ENCODE data around the gene SORT1. TPM values are rescaled to one million over a fixed set of nuclear protein-coding genes. Genes with fewer than 3 reads are reported as not detected.

Gene SORT1
- total and polyA plus RNA-seq, 4 donors = 39.0 to 135 (median 57.4) TPM

GRCh38 chr1:109393617-109394233 is 4.0 kb downstream of the SORT1 start:
- 36 to 48% methylated on average over 2 of the region's 2 CpGs for WGBS, 2 donors
- Histone ChIP-seq H3K4me1 (ENCODE audit: control insufficient read depth in 5 of 5, insufficient read depth in 5 of 5, low read length in 5 of 5) (peaks cover 6 to 86% (median 33%) of the 10 kb centered on the region in 5 donors), H3K36me3 (ENCODE audit: control insufficient read depth in 4 of 4, insufficient read depth in 4 of 4, low read length in 4 of 4) (no peaks in the 10 kb centered on the region), H3K27me3 (ENCODE audit: control insufficient read depth in 3 of 3, insufficient read depth in 3 of 3, low read length in 2 of 3) (no peaks in the 10 kb centered on the region), H3K9ac (ENCODE audit: insufficient read depth in 1 of 2, low read length in 2 of 2) (no peak overlapping the region), H3K9me3 (ENCODE audit: control insufficient read depth in 4 of 4, insufficient read depth in 3 of 4, low read length in 3 of 4) (no peaks in the 10 kb centered on the region), H3K4me3 (no peak overlapping the region), H3K27ac (ENCODE audit: low read depth in 1 of 2, low read length in 1 of 2) (peak overlapping the region; percentile 86 to 98)
- no peak for DNase-seq
- ATAC-seq (ENCODE audit: insufficient read depth, low FRiP score) = no peak
- no peak for TF ChIP-seq CTCF (IDR thresholded peaks at IDR 0.05; ENCODE audit: control extremely low read depth, extremely low read depth)

GRCh38 chr1:109392788-109393616 is 4.7 kb downstream of the SORT1 start:
- Histone ChIP-seq H3K27ac (ENCODE audit: low read depth in 1 of 2, low read length in 1 of 2) (peak overlapping the region; percentile 85 to 98), H3K4me3 (no peak overlapping the region), H3K9ac (ENCODE audit: insufficient read depth in 1 of 2, low read length in 2 of 2) (peak overlapping the region in 1 of 2 donors; percentile 43), H3K36me3 (ENCODE audit: control insufficient read depth in 4 of 4, insufficient read depth in 4 of 4, low read length in 4 of 4) (no peaks in the 10 kb centered on the region), H3K27me3 (ENCODE audit: control insufficient read depth in 3 of 3, insufficient read depth in 3 of 3, low read length in 2 of 3) (no peaks in the 10 kb centered on the region), H3K9me3 (ENCODE audit: control insufficient read depth in 4 of 4, insufficient read depth in 3 of 4, low read length in 3 of 4) (no peaks in the 10 kb centered on the region), H3K4me1 (ENCODE audit: control insufficient read depth in 5 of 5, insufficient read depth in 5 of 5, low read length in 5 of 5) (peaks cover 4 to 79% (median 37%) of the 10 kb centered on the region in 5 donors)
- TF ChIP-seq CTCF (IDR thresholded peaks at IDR 0.05; ENCODE audit: control extremely low read depth, extremely low read depth) = no peak
- DNase-seq (peak; percentile 96 to 99 (median 99)), ATAC-seq (ENCODE audit: insufficient read depth, low FRiP score) (peak; percentile 37)
- WGBS, 2 donors = 21 to 33% methylated on average over 10 of the region's 10 CpGs

- no peak for DNase-seq
- TF ChIP-seq CTCF (IDR thresholded peaks at IDR 0.05; ENCODE audit: control extremely low read depth, extremely low read depth) = no peak
- H3K9me3 ChIP-seq (ENCODE audit: control insufficient read depth in 4 of 4, insufficient read depth in 3 of 4, low read length in 3 of 4) = no peaks in the 10 kb centered on the region
- peaks cover 4 to 79% (median 37%) of the 10 kb centered on the region in 5 donors for H3K4me1 ChIP-seq (ENCODE audit: control insufficient read depth in 5 of 5, insufficient read depth in 5 of 5, low read length in 5 of 5)
- no peak overlapping the region for H3K9ac ChIP-seq (ENCODE audit: insufficient read depth in 1 of 2, low read length in 2 of 2)
- no peak for ATAC-seq (ENCODE audit: insufficient read depth, low FRiP score)
- H3K27ac ChIP-seq (ENCODE audit: low read depth in 1 of 2, low read length in 1 of 2) = peak overlapping the region; percentile 85 to 98
- H3K36me3 ChIP-seq (ENCODE audit: control insufficient read depth in 4 of 4, insufficient read depth in 4 of 4, low read length in 4 of 4) = no peaks in the 10 kb centered on the region
- H3K27me3 ChIP-seq (ENCODE audit: control insufficient read depth in 3 of 3, insufficient read depth in 3 of 3, low read length in 2 of 3) = no peaks in the 10 kb centered on the region
- WGBS, 2 donors = 62 to 69% methylated on average over 4 of the region's 4 CpGs
- H3K4me3 ChIP-seq = no peak overlapping the region
These were observed 5.5 kb downstream of the SORT1 start for GRCh38 chr1:109392037-109392787.
